CD4-positive, alpha-beta T cell (primary cell): ENCODE results near the gene WDR86. TPM values are rescaled to one million over a fixed set of nuclear protein-coding genes. Genes with fewer than 3 reads are reported as not detected.

Experiments used
- ATAC-seq: fragments of 200-7000 bp; cut with Tn5 transposase; one replicate; pipeline ENCODE4 v1.10.0; 2022; ENCODE audit warnings: mild to moderate bottlenecking; ENCODE audit not compliant: poor library complexity
- CTCF ChIA-PET: fragments of 350-600 bp; sonication (Branson Sonifier 250); formaldehyde crosslinking; loops from one replicate; lab custom pipeline; 2021; ENCODE audit warnings: antibody characterized with exemption, inconsistent platforms; lab: Charles Lee
- POLR2A ChIA-PET: fragments of 350-600 bp; sonication (Branson Sonifier 250); formaldehyde crosslinking; loops from one replicate; lab custom pipeline; 2021; ENCODE audit warnings: antibody characterized with exemption, inconsistent platforms; lab: Charles Lee
- DNase-seq, 14 experiments: peaks; one replicate each; pipeline ENCODE4 v3.0.0-alpha.2; 2013 to 2020; ENCODE audit warnings: mixed read lengths in 2 of 14
- H3K27ac ChIP-seq, 2 donors: one replicate each; pipeline versions ENCODE4 v1.5.1 to v1.7.0; 2013; ENCODE audit warnings: low read length in 2 of 2, low read depth in 1 of 2, mild to moderate bottlenecking in 1 of 2
- H3K27me3 ChIP-seq, 2 experiments: 1 replicate in 1 of 2; 2 replicates in 1 of 2; pipeline versions ENCODE4 v1.6.1 to v1.7.0; 2013; ENCODE audit warnings: low read length in 2 of 2, control low read depth in 1 of 2, mild to moderate bottlenecking in 1 of 2, moderate library complexity in 1 of 2; ENCODE audit not compliant: insufficient read depth in 2 of 2, control insufficient read depth in 1 of 2
- H3K36me3 ChIP-seq: one replicate; pipeline ENCODE4 v1.6.1; 2013; ENCODE audit warnings: low read length, control low read depth; ENCODE audit not compliant: insufficient read depth
- H3K4me1 ChIP-seq: one replicate; pipeline ENCODE4 v1.6.1; 2013; ENCODE audit warnings: low read length, control low read depth; ENCODE audit not compliant: insufficient read depth
- H3K4me3 ChIP-seq: one replicate; pipeline ENCODE4 v1.5.1; 2013; ENCODE audit warnings: mild to moderate bottlenecking, low read length, moderate library complexity
- H3K9me3 ChIP-seq, 2 experiments: 1 replicate in 1 of 2; 2 replicates in 1 of 2; pipeline versions ENCODE4 v1.6.1 to v1.7.0; 2013; ENCODE audit warnings: low read length in 2 of 2, mild to moderate bottlenecking in 2 of 2, control low read depth in 1 of 2, moderate library complexity in 1 of 2; ENCODE audit not compliant: control insufficient read depth in 1 of 2, insufficient read depth in 1 of 2
- H3K27ac Mint-ChIP-seq: one replicate; pipeline ENCODE4 v1.8.0; 2020; ENCODE audit warnings: mixed read lengths
- H3K27me3 Mint-ChIP-seq: one replicate; pipeline ENCODE4 v1.8.0; 2021; ENCODE audit warnings: mixed read lengths
- H3K36me3 Mint-ChIP-seq: one replicate; pipeline ENCODE4 v1.8.0; 2021; ENCODE audit warnings: low read depth, mixed read lengths
- H3K4me1 Mint-ChIP-seq: one replicate; pipeline ENCODE4 v1.8.0; 2021; ENCODE audit warnings: low read depth, mixed read lengths
- H3K4me3 Mint-ChIP-seq: one replicate; pipeline ENCODE4 v1.8.0; 2020; ENCODE audit warnings: mild to moderate bottlenecking, mixed read lengths
- H3K9me3 Mint-ChIP-seq: one replicate; pipeline ENCODE4 v1.8.0; 2020; ENCODE audit warnings: mixed read lengths
- intact Hi-C, 2 experiments: fragments of 100-400 bp; cut with DNase I in 1 of 2; cut with micrococcal nuclease in 1 of 2; formaldehyde crosslinking; loops; one replicate each; pipeline versions ENCODE4 v1.15.1 to v1.9.0; 2023 to 2025; cut with DNase I, micrococcal nuclease
- total RNA-seq, 174 experiments: library from RNA in 2 of 174; stranded (reverse) in 2 of 174; gene quantifications; one replicate each; pipeline ENCODE4 v1.2.3 and lab custom pipeline; 2021 to 2026
- TF ChIP-seq, protein P1 (sequence below): fragments of 200-600 bp; IDR thresholded peaks from one replicate; pipeline ENCODE4 v1.8.0; 2022; ENCODE audit warnings: antibody characterized with exemption, mild to moderate bottlenecking

WDR86 gene
- total RNA-seq, 2 experiments from 2014 or later, result 5.6 to 6.2 TPM

DNA sequence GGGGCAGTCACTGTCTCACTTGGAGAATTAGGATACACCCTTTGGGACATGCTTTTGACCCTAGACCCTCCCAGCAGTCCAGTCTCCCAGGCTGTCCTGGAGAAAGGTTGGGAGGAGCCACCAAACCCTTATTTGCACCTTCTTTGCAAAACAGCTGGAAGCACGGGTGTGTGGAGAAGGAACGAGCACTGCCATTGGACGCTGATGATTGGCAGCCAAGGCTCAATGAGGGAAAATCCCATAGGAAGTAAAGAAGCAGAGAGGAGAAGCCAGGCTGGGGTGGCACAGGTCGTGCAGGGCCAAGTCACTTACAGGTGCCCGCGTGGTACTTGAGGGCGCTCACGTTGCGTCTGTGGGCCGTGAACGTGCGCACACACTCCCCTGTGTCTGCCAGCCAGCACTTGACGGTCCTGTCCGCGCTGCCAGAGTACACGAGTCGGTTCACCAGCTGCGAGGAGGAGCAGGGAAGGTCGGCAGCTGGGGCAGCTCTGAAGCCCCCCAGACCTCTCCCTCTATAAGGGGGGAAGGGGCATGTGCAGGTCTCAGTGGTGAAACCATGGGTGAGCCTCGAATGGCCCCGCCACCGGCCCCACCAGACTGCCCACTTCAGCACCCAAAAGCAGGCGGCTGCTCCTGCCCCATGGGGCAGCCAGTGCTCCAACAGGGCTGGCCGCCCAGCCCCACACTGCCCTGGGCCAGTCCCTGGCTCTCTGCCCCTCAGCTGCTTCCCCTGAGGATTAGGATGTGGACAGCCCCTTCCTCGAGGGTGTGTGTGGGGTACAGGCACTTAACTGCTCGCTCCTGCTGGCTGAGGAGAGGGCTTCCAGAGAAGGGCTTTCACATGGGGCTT is 24.8 kb downstream of the WDR86 start:
- peaks cover 21% of the 10 kb centered on the region for H3K4me1 ChIP-seq
- no peak for DNase-seq
- Mint-ChIP-seq H3K36me3 (no peaks in the 10 kb centered on the region), H3K9me3 (no peaks in the 10 kb centered on the region), H3K4me3 (no peak overlapping the region), H3K4me1 (peaks cover 13% of the 10 kb centered on the region), H3K27me3 (peaks cover 21% of the 10 kb centered on the region), H3K27ac (no peak overlapping the region)
- H3K27ac ChIP-seq, result no peak overlapping the region
- peaks cover 0 to 4% of the 10 kb centered on the region in 2 experiments for H3K9me3 ChIP-seq
- TF ChIP-seq, protein P1, sequence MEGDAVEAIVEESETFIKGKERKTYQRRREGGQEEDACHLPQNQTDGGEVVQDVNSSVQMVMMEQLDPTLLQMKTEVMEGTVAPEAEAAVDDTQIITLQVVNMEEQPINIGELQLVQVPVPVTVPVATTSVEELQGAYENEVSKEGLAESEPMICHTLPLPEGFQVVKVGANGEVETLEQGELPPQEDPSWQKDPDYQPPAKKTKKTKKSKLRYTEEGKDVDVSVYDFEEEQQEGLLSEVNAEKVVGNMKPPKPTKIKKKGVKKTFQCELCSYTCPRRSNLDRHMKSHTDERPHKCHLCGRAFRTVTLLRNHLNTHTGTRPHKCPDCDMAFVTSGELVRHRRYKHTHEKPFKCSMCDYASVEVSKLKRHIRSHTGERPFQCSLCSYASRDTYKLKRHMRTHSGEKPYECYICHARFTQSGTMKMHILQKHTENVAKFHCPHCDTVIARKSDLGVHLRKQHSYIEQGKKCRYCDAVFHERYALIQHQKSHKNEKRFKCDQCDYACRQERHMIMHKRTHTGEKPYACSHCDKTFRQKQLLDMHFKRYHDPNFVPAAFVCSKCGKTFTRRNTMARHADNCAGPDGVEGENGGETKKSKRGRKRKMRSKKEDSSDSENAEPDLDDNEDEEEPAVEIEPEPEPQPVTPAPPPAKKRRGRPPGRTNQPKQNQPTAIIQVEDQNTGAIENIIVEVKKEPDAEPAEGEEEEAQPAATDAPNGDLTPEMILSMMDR, result no peak
- H3K4me3 ChIP-seq, result no peak overlapping the region
- ChIA-PET POLR2A (no interaction called here), CTCF (no interaction called here)
- no peak for ATAC-seq
- intact Hi-C loops, result no loop called here
- H3K27me3 ChIP-seq, result peaks cover 4 to 7% of the 10 kb centered on the region in 2 experiments
- H3K36me3 ChIP-seq, result no peaks in the 10 kb centered on the region

DNA sequence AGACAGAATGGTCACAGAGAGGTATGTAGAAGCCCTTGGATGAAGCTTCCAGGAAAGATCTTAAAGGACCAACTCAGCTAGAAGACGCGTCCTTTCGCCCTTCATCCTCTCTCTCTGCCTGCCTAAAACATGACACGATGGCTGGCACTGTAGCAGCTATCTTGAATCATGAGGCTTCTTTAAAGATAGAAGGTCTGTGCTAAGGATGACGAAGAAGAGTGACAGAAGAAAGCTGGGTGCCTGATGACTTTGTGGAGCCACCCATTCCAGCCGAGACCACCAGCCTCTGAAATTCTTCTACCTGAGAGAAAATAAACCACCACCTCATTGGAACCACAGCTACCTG is 25.5 kb downstream of the WDR86 start:
- ChIA-PET CTCF (no interaction called here), POLR2A (no interaction called here)
- H3K27me3 ChIP-seq, result peaks cover 4 to 7% of the 10 kb centered on the region in 2 experiments
- H3K4me1 ChIP-seq, result peaks cover 21% of the 10 kb centered on the region
- TF ChIP-seq, protein P1, result no peak
- peaks cover 0 to 4% of the 10 kb centered on the region in 2 experiments for H3K9me3 ChIP-seq
- no peak overlapping the region for H3K27ac Mint-ChIP-seq
- DNase-seq (no peak), ATAC-seq (no peak)
- H3K4me1 Mint-ChIP-seq, result peaks cover 13% of the 10 kb centered on the region
- no peak overlapping the region for H3K4me3 Mint-ChIP-seq
- no peaks in the 10 kb centered on the region for H3K36me3 ChIP-seq
- intact Hi-C loops, result no loop called here
- H3K9me3 Mint-ChIP-seq, result no peaks in the 10 kb centered on the region
- H3K4me3 ChIP-seq, result no peak overlapping the region
- no peak overlapping the region for H3K27ac ChIP-seq
- H3K36me3 Mint-ChIP-seq, result no peaks in the 10 kb centered on the region
- H3K27me3 Mint-ChIP-seq, result peaks cover 21% of the 10 kb centered on the region

DNA sequence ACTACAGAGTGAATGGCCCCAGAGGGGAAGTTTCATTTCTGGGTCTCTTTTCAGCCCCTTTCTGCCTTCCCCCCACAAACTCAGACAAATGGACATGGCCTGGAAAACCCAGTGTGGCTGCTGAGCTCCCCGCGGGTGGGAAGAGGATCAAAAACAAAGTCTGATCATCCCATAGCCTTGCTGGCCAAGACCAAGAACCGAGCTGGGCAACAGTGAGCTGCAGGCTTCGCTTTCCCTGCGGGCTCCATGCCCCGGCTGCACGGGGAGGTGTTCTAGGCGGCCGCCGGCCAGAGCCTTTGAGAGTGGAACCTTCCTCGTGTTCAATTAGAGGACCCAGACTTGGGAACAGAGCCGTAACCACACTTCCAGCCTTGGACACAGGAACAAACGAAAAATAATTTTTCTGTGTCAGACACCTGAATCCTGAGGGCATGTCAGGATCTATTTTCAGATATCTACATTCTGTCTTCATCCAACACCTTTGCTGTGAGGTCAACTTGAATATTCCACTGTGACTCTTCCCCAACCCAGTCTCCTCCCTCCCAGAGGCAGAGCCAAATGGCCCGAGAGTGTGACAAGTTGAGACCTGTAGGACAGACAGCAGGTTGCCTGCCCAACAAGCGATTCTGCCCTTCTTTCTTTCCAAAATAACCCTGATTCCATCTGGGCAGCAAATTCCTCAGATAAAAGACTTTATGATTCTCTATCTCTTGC is 26.0 kb downstream of the WDR86 start:
- peaks cover 13% of the 10 kb centered on the region for H3K4me1 Mint-ChIP-seq
- Histone ChIP-seq H3K27me3 (peaks cover 4 to 7% of the 10 kb centered on the region in 2 experiments), H3K36me3 (no peaks in the 10 kb centered on the region), H3K27ac (no peak overlapping the region), H3K4me1 (peaks cover 21% of the 10 kb centered on the region), H3K4me3 (no peak overlapping the region), H3K9me3 (peaks cover 0 to 4% of the 10 kb centered on the region in 2 experiments)
- no peaks in the 10 kb centered on the region for H3K36me3 Mint-ChIP-seq
- no peak for ATAC-seq
- no peak for DNase-seq
- TF ChIP-seq, protein P1, result no peak
- H3K27me3 Mint-ChIP-seq, result peaks cover 21% of the 10 kb centered on the region
- intact Hi-C loops, result no loop called here
- no peaks in the 10 kb centered on the region for H3K9me3 Mint-ChIP-seq
- ChIA-PET POLR2A (interaction anchor here (2.5 kb wide), 1 partner anchor 46 kb away, joined by 10 read pairs; no protein-coding TSS in a partner anchor), CTCF (no interaction called here)
- H3K4me3 Mint-ChIP-seq, result no peak overlapping the region
- no peak overlapping the region for H3K27ac Mint-ChIP-seq
